GM06990 (cell line): ENCODE results near the gene KRTAP17-1.

Source experiments
- DNase-seq: peaks from one replicate; pipeline ENCODE4 v3.0.0-alpha.2; 2011; ENCODE audit not compliant: insufficient read length; ENCODE audit errors: extremely low read depth
- H3K27me3 ChIP-seq: replicated peaks from 2 replicates; pipeline ENCODE4 v1.6.0; 2011; ENCODE audit warnings: low read length; ENCODE audit not compliant: control insufficient read depth, insufficient read depth
- H3K36me3 ChIP-seq: 2 replicates; pipeline ENCODE4 v1.5.1; 2011; ENCODE audit warnings: low read length; ENCODE audit not compliant: control insufficient read depth, insufficient read depth
- H3K4me3 ChIP-seq: replicated peaks from 2 replicates; pipeline ENCODE4 v1.5.1; 2011; ENCODE audit warnings: low read depth, mild to moderate bottlenecking, control low read depth, low read length
- TF ChIP-seq, protein P1 (sequence below): IDR thresholded peaks from 2 replicates; pipeline ENCODE4 v1.5.1; 2011; ENCODE audit warnings: low read length, control low read depth, mild to moderate bottlenecking, inconsistent platforms; ENCODE audit not compliant: insufficient read depth, poor library complexity, severe bottlenecking

The KRTAP17-1 gene

DNA sequence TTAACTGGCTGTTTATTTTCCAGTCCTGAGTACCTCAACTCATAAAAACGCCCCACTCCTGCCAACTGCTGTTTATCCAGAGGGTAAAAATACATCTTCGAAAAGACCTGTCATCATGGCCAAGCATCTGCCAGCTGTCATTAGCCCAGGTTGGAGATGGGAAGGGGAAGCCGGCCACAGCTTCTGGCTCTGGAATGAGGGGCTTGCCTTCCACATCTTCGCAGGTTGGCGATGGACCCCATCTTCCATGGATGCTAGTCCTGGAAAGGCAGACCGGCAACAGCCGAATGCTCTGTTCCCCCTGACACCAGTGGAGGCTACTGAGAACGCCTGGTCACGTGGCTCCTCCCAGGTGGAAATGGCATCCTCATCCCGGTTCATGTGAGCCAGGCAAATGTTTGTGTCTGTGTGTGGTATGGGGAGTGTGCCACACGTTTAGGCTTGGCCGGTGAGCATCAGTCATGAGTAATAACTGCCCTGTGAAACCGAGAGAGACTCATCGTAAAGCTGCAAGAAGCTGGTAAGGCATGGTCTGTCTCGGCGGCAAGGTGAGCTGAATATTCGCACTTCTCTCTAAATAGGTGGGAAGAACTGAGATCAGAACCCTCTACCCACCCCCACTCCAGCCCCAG is 420 bp upstream of the KRTAP17-1 start:
- no peaks in the 10 kb centered on the region for H3K36me3 ChIP-seq
- no peaks in the 10 kb centered on the region; the same call in 1 of the 2 replicates for H3K27me3 ChIP-seq
- DNase-seq, result no peak
- TF ChIP-seq, protein P1, sequence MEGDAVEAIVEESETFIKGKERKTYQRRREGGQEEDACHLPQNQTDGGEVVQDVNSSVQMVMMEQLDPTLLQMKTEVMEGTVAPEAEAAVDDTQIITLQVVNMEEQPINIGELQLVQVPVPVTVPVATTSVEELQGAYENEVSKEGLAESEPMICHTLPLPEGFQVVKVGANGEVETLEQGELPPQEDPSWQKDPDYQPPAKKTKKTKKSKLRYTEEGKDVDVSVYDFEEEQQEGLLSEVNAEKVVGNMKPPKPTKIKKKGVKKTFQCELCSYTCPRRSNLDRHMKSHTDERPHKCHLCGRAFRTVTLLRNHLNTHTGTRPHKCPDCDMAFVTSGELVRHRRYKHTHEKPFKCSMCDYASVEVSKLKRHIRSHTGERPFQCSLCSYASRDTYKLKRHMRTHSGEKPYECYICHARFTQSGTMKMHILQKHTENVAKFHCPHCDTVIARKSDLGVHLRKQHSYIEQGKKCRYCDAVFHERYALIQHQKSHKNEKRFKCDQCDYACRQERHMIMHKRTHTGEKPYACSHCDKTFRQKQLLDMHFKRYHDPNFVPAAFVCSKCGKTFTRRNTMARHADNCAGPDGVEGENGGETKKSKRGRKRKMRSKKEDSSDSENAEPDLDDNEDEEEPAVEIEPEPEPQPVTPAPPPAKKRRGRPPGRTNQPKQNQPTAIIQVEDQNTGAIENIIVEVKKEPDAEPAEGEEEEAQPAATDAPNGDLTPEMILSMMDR, result no peak
- no peak overlapping the region for H3K4me3 ChIP-seq

DNA sequence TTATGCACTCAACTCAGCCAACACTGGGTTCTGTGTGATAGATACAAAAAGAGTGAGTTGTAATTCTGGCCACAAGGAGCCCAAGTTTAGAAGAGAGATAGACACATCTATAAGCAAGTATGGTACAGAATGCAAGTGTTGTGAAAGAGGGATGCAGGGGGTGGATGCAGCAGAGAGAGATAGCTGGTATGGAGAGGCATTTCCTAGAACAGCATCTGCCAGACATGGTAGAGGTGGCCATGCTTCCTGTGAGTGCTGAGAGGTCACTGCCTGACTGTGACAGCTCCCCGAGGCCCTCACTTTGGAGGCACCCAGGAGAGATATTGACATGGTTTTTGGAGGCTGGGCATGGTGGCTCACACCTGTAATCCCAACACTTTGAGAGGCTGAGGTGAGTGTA is 4.4 kb downstream of the KRTAP17-1 start:
- peaks cover 3% of the 10 kb centered on the region for H3K27me3 ChIP-seq
- no peak overlapping the region for H3K4me3 ChIP-seq
- DNase-seq, result no peak
- TF ChIP-seq, protein P1, result no peak
- H3K36me3 ChIP-seq, result no peaks in the 10 kb centered on the region

DNA sequence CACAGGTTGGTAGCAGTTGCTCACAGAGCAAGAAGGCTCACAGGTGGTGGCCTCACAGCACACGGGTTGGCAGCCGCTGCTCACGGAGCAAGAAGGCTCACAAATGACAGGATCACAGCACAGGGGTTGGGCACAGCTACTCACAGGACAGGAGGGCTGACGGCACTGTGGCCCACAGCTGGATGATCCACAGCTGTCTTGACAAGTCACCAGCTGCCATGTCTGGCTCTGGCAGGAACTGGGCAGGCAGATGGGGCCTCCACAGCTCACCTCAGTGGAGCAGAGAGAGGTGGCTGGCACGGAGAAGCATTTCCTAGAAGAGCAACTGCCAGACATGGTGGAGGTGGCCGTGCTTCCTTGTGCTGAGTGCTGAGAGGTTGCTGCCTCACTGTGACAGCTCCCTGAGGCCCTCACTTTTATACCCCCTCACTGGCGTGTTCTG is 6.6 kb downstream of the KRTAP17-1 start, which contains the start of gene KRTAP16-1:
TSS of gene KRTAP16-1 (minus strand) at position 392 of the 442 bp plus-strand sequence. CDS start at position 336, 56 bp downstream.
- no peaks in the 10 kb centered on the region for H3K36me3 ChIP-seq
- no peak within 1 kb of the TSS for H3K4me3 ChIP-seq
- no peak for DNase-seq
- H3K27me3 ChIP-seq, result peaks cover 3% of the 10 kb centered on the region
- TF ChIP-seq, protein P1, result no peak

DNA sequence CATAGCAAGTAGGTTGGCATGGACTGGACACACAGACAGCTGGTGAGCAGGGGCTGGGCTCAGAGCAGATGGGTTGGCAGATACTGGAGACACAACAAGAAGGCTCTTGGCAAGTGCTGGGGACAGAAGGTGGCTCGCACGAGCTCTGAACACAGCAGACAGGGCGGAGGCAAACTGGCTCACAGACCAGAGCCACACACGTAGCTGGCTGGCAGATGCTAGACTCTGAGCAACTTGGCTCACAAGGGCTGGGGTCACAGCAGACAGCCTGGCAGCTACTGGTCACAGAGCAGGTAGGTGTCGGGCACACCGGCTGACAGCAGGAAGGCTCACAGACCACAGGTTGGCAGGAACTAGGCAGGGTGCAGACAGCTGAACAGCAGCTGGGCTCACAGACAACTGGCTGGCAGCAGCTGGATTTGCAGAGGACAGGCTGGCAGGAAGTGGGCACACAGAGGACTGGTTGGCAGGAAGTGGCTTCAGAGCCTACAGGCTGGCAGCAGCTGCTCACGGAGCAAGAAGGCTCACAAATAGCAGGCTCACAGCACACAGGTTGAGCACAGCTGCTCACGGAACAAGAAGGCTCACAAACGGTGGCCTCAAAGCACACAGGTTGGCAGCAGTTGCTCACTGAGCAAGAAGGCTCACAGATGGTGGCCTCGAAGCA is 7.1 kb downstream of the KRTAP17-1 start:
- H3K4me3 ChIP-seq, result no peak overlapping the region
- H3K27me3 ChIP-seq, result peaks cover 3% of the 10 kb centered on the region
- DNase-seq, result no peak
- TF ChIP-seq, protein P1, result no peak
- no peaks in the 10 kb centered on the region for H3K36me3 ChIP-seq

DNA sequence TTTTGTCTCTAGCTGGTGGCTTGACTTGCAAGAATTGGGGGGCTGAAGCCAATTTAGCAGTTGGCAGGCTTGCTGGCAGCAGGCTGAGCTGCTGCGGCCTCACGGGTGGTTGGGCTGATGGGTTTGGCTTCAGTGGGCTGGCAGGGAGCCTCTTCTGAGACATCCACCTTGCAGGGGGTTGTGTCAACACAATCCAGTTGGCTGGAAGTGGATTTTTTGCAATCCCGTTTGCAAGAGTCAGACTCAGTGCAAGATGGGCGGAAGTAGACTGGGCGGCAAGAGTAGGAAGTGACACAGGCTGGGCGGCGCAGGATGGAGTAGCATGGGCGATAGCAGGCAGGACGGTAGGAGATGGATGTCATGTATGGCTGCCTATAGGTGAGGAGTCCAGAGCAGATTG is 7.9 kb downstream of the KRTAP17-1 start:
- TF ChIP-seq, protein P1, result no peak
- H3K4me3 ChIP-seq, result no peak overlapping the region
- no peak for DNase-seq
- H3K27me3 ChIP-seq, result peaks cover 3% of the 10 kb centered on the region
- H3K36me3 ChIP-seq, result no peaks in the 10 kb centered on the region

DNA sequence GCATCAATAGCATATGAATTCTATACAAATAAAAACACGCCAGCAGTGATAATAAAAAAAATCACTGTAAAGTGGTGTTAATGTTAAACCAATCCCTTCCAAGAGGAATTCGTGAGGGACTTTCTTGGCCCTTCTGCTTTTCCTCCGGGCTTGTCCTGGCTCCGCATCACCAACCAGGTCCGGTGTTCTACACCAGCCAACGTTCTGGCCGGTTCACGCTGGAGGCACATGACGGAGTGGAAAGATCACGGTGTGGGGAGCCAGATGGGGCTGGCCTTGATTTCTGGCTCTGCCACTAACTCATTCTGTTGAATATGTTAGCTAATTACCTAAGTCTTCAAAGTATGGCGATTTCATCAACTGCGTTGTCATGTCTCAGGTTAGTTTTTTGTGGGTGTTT is 11.4 kb downstream of the KRTAP17-1 start:
- Histone ChIP-seq H3K36me3 (no peaks in the 10 kb centered on the region), H3K4me3 (no peak overlapping the region), H3K27me3 (peaks cover 3% of the 10 kb centered on the region)
- no peak for DNase-seq
- TF ChIP-seq, protein P1, result no peak
